Activated CD4-positive, alpha-beta T cell treated with anti-CD3 and anti-CD28 coated beads, Interleukin-2, Interleukin-6, amounts not matched to agents 100 ng/mL and 50 ng/mL, durations not matched to agents 16 hours and 8 hours (primary cell): Measurements from ENCODE around the gene EIF3M.
A peak's percentile ranks its signal among the peaks of the same experiment; 100 is the strongest.

ENCODE experiments used
- DNase-seq: peaks from one replicate; pipeline ENCODE4 v3.0.0-alpha.2; 2020

EIF3M gene

DNA sequence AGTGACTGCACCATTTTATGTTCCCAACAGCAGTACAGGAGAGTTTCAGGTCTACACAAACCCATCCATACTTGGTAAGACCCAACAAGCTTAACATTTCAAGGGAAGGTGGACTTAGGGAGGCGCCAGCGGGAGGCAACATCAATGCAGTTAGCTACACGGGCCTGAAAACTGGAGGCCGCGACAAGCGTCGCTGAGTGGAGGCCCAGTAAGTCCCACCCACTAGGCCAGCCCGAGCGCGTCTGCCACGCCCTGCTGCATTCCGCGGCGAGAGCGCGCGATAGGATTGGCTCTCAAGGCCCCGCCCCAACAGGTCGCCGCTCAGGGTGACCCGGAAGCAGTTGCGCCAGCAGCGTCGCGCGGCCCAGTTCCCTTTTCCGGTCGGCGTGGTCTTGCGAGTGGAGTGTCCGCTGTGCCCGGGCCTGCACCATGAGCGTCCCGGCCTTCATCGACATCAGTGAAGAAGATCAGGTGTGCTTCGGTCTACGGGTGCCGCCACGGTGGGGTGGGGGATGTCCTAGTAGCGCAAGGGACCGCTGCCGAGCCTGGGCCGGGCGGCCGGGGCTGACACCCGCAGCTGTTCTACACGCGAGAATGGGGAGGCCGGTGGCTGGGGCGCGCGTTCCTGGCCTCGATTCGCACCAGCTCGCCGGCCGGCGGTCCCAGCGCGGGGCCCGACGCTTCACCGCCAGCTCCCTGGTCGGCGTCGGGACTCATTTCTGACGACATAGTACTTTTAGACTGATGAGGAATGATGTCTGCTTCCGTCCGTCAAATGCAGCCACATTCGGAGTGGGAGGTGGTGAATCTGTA, at the start of gene EIF3M:
Gene EIF3M (plus strand): TSS at position 373 of the 813 bp plus-strand sequence. CDS start 57 bp downstream, at position 430.
- peak; percentile 98 for DNase-seq

DNA sequence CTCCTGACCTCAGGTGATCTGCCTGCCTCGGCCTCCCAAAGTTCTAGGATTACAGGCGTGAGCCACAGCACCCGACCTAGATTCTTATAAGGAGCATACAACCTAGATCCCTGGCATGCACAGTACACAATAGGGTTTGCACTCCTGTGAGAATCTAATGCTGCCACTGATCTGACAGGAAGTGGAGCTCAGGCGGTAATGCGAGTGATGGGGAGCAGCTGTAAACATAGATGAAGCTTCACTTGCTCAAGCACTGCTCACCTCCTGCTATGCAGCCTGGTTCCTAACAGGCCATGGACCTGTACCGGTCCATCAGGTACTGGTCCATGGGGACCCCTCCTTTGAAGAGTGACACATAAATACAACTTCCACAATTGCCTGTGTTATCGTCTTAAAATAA, 44.8 kb upstream of the EIF3M start:
- no peak for DNase-seq

DNA sequence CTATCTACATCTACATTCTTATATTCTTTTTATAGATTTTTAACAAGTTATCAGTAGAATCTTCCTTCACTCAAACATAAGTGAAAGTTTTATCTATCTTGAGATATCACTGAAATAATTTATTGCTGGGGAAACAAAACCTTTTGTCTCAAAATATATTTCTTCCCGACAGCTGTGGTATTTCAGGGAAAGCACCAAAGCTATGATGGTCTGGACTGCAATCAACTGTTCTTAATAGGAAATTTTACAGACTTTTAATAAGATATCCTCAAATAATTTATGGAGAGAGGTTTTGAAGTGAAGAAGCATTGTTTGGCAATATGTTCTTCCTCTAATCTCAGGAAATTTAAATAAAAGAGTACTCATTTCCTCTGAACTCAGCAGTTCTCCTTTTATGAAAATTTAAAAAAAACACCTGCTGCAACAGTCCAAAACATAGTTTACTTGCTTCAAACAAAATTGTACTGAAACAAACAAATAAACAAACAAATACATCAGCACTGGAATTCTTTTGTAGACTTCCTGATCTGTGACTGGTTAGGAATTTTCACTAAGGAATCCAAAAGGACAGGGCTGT, 33.9 kb upstream of the EIF3M start:
- no peak for DNase-seq

DNA sequence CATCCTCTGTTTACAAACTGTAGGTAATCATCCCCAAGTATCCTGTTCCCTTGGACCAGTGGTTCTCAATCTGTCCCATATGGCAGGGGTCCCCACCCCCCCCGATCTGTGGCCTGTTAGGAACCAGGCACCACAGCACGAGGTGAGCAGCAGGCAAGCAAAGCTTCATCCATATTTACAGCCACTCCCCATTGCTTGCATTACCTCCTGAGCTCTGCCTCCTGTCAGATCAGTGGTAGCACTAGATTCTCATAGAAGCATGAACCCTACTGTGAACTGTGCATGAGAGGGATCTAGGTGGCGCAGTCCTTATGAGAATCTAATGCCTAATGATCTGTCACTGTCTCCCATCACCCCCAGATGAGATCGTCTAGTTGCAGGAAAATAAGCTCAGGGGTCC, 33.4 kb upstream of the EIF3M start:
- DNase-seq = no peak

DNA sequence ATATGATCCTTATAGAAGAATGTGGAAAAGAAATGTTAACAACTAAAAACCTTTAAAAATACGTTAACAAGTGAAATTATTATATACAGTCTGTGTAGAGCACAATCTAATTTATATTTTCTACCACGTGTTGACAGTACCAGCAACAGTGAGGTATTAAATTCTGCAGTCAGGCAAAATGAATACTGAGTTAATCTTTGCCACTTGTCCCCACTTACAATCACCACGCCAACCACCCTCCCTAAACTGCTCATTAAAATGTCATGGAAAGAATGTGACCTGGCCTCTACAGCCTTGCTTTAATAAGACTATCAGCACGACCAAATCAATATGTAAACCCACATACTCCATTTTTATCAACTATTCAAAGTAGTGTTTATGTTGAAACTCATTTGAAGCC, 28.5 kb upstream of the EIF3M start:
- no peak for DNase-seq

DNA sequence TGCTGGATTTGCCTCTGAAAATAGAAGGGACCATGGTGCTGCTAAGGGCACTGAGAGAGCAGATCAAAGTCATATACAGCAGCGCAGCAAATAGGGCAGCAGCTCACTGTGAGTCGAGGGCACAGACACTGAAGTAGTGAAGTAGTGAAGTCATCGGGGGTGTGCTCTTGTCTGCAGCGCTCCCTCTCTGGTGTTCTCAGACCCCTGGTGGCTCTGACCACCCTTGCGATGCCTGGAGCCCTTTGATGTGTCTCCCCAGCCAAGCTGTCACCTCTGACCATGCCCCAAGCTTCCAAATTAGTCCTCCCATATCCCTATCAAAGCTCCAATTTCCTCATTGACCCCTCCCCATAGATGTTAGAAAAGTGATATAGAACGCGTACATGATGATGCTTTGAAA, 27.7 kb upstream of the EIF3M start:
- no peak for DNase-seq

DNA sequence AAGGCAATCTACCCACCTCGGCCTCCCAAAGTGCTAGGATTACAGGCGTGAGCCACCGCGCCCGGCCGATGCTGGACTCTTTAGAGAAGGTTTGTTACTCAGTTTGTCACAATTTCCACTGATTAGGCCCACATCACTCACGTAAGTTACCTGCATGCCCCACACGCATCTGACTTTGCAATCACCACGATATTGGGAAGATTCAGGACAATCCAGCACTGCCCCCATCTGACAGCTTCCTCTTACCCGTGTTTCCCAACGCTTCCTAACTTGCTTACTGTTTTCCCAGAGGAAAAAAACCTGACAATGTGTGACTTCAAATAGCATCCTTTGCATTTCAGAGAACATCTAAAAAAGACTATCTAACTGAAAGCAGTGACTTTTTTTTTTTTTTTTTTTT, 21.8 kb upstream of the EIF3M start:
- no peak for DNase-seq

DNA sequence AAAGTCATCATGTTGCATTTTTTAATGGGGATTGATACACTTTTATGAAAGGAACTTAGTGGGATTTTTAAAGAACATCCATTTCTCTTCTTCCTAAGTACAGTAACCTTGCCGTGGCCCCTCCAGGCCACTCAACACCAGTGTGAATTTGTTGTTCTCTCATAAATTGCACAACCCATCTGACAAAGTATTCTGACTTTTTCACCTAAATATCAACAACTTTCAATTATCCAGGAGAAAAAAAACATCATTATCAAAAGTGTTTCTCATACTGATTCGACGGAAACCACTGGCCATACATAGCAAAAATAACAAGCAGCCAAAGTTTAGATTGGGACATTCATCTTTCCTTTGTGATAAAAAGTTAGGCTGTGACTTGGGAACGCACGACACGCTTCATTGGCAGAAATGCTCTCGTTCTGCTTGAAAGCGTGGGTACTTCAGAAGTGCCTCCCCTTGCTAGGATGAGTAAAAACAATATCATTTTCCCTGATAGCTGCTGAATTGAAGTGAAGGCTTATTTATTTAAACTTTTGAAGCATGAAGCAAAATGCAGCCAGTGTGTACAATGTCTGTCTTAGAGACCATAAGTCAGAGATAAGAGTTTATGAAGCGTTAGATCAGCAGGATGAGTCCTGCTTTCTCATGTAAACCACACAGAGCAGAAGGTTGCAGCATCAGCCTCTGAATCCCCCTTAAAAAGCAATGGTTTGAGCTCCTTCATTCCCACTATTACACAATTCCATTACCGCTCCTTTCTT, 20.6 kb upstream of the EIF3M start:
- DNase-seq = no peak

DNA sequence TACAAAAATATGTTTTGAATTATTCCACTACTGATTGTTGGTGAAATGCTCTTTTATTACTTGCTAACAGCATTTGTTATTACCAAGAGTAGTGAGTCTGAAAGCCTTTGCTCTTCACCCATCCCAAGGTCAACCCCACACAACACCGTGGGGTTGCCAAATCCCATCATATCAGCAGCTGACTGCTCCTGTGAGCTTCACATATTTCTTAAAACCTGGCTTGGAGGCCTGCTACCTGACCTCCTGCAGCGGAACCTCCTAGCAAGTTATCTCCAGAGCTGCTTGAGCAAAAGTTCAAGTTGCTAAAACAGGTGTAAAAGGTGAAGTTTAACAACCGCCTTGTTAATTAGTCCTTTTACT, 20.1 kb upstream of the EIF3M start:
- DNase-seq = no peak

DNA sequence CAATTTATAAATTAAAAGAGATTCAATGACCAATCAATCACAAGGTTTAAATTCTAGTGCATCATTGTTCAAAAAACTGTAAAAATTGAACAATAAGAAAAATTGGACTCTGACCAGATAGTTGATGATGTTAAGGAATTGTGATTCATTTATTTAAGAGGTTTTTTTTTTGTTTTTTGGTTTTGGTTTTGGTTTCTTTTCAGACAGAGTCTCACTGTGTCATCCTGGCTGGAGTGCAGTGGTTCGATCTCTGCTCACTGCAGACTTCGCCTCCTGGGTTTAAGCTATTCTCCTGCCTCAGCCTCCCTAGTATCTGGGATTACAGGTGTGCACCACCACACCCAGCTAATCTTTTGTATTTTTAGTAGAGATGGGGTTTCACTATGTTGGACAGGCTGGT, 17.1 kb upstream of the EIF3M start:
- no peak for DNase-seq

DNA sequence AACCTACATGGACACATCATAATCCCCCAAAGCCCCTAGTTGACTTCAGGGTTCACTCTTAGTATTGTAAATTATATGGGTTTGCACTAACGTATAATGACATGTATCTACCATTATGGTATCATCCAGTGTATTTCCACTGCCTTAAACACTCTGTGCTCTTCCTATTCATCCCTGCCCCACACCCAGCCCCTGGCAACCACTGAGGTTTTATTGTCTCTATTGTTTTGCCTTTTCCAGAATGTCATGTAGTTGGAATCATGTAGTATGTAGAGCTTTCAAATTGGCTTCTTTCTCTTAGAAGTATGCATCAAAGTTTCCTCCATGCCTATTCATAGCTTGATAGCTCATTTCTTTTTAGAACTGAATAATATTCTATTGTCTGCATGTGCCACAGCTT, 16.5 kb upstream of the EIF3M start:
- DNase-seq = no peak

DNA sequence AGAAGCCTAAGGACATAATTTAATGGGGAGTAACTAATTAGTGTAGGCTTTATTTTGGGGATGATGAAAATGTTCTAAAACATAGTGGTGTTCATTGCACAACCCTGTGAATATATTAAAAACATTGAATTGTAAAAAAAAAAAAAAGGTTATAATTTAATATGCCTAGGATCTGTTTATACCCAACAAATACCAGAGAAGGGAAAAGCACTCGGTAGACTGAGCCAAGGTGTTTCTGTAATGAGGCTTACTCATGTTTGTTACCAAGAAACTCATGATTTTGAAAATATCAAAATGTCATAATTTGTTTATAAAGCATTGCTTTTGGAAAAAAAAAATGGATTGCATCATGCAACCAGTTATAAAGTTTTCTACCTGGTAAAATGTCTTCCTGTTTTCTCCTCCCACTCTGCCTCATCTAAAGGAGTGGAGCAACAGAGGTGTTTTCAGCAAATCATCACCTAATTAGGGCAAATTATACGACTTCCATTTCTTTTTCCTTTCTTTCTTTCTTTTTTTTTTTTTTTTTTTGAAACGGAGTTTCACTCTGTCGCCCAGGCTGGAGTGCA, 14.2 kb upstream of the EIF3M start:
- DNase-seq = no peak

DNA sequence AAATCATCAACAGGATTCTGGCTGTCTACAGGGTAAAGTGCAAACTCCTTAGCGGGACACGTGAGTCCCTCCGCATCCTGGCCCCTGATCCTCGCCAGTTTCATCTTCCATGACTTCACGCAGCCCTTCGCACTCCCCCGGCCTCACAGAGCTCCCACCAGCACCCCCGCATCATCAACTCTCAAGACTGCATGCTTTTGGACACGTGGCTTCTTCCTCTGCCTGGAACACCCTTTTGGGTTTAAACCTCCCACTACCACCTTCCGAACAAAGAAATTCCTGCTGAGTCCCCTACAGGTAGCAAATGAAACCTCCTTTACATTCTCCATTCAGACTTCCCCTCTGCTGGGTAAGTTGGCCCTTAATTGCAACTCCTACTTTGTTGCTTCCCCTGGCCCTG, 12.6 kb upstream of the EIF3M start:
- DNase-seq = no peak

DNA sequence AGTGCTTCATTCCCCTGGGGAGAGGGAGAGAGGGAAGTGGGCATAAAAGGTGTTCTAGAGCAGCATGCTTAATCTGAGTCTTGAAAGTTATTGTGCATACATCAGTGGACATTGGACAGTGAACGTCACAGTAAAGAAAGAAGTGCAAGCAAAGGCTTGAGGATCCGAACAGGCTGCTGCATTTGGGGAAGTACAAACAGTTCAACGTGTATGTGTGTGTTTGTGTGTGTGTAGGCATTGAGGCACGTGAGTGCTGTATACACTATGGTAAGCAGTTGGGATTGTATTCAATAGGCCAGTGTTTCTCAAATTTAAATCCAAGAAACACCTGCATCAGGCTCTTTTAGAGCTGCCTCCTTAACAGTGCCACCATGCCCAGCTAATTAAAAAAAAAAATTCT, 10.4 kb upstream of the EIF3M start:
- no peak for DNase-seq

DNA sequence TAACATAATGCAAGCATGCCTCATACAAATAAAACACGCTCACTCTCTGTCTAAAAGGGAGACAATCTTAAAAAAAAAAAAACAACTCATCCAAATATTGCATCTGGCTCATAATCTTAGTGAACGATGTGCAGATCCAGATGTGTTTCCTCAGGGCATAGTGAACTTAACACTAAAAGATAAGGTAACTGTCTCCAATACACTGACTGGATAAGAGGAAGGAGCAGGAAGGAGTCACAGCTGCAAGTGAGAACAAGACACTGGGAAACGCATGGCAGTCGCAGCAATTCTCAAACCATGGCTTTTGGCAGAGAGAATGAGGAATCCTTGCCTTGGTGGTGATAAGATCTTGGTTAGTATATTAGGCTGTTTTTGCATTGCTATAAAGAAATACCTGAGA, 9.2 kb upstream of the EIF3M start:
- no peak for DNase-seq

DNA sequence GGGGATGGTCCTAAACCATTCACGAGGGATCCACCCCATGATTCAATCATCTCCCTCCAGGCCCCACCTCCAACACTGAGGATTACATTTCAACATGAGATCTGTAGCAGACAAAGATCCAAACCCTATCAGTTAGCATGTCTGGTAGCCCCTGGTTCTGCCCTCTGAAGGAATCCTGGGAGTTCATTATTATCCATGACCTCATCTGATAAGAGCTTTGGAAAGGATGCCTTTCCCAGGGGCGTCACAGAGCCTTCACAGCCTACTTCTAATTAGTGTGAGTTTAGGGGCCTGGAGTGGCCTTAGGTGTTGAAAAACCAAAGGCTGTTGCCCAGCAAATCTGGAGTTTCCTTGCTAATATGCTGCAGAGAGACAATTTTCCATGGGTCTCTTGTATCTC, 8.6 kb upstream of the EIF3M start:
- DNase-seq = no peak

DNA sequence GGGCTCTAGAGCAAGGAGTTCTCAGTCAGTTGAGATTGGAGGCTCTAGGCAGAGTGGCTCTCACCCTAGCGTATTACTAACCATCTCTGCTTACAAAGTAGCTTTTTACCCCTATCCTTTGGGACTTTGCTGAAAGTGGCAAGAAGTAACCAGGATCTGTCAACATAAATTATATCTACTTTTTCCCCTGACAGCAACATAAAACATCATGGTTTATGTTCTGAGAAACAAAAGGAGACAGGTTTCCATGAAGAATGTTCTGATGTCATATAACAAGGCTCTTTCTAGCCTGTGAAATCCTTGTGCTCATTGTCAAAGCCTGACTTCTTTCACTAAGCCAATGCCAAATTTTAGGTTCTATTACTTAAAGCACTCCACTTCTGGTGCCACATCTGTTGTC, 7.2 kb upstream of the EIF3M start:
- DNase-seq = no peak

DNA sequence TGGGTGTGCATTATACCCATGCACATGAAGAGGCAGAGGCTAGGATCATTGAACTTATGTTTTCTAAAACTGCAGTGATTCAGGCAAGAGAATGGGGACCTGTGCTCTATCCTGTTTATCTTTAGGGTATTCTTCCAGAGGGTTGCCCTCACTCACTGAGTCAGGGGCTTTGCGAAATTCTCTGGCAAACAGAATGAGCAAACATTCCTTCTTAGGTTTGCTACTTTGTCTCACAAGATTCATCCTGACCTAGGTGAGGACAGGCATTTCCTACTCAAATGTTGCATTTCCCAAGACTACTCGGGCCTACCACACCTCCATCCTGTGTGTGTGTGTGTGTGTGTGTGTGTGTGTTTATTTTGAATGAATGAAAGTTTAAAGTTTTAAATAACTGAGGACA, 2.7 kb upstream of the EIF3M start:
- DNase-seq = no peak

DNA sequence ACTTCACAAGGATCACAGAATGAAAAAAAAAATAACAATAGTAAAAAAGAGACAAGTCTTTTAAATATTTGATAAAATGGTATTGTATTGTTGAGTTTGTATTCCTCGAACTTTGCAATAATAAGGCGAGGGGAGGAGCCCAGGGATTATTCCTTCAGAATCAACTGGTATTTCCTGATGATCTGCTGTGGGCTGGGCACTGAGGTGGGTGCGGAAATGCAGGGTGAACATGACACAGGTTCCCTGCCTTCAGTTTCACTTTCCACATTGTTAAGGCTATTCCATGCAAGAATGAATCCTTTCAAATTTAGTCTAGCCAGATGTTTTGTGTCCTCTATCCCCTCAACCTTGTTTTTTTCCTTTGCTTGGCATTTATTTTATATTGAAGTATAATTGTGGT, 2.1 kb upstream of the EIF3M start:
- DNase-seq = no peak

DNA sequence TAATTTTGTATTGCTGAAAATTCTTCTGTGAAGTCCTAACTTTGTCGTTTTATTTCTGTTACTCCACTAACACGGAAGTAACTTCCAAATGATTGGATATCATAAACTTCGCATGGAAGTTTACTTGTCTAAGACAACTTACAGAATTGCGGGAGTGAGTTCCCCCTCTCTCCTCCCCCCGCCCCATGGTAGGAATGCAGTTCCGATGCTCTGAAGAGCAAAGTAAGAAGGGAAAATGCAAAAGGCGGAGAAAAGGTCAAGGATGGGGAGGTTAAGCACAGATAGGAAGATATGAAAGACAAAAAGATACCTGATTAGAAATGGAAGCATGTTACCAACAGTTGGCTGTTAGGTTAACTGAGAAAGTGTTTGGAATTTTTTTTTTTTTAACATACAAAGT, 1.3 kb downstream of the EIF3M start:
- no peak for DNase-seq

DNA sequence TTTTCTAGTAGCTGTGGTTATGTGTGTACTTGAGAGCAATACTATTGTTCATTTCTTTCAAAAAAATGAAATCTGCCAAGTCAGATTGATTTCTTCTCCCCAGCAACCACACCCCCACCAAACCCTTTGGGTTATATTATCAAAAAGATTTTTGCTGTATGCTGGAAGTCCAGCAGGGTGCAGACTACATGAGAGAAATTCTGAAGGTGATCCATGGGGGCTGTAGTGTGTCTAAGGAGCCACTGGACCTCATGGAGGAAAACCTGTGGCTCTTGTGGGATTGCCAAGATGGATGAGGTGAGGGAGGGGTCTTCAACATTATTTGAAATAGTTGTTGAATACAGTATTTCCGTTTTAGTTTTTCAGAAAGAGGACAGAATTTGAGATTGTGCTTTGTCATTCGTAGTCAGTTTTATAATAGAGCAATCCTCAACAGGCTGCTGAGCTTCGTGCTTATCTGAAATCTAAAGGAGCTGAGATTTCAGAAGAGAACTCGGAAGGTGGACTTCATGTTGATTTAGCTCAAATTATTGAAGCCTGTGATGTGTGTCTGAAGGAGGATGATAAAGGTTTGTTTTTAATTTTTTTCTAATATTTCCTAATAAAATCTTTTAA, 3.1 kb downstream of the EIF3M start:
- peak; percentile 44 for DNase-seq

DNA sequence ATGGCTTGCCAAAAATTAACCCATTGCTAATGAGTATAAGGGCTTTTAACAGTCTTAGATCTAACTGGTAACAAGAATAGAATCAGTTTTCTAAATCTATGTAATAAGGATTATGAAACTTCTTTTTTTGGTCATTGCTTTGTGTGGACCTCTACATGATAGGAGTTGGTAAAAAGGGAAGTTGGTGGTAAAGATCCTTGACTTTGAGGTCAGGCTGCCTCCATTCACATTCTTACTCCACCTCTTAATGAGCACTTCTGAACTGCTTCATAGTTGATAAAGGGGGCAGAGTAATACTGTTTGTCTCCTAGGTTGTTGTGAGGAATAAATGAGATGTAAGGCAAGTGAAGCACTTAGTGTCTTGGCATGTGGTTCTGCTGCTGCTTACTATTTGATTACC, 10.6 kb downstream of the EIF3M start:
- peak; percentile 11 for DNase-seq

DNA sequence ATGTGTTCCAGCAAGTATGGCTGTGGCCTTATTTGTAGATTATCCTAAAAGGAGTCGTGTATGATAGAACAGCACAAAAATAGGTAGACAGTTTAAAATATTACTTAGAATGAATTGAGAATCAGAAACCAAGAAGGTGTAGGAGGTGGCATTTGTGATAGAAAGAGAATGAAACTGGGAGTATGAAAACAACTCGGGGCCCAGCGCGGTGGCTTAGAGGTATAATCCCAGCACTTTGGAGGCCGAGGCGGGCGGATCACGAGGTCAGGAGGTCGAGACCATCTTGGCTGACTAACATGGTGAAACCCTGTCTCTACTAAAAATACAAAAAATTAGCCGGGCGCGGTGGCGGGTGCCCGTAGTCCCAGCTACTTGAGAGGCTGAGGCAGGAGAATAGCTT, 12.5 kb downstream of the EIF3M start:
- peak; percentile 10 for DNase-seq

DNA sequence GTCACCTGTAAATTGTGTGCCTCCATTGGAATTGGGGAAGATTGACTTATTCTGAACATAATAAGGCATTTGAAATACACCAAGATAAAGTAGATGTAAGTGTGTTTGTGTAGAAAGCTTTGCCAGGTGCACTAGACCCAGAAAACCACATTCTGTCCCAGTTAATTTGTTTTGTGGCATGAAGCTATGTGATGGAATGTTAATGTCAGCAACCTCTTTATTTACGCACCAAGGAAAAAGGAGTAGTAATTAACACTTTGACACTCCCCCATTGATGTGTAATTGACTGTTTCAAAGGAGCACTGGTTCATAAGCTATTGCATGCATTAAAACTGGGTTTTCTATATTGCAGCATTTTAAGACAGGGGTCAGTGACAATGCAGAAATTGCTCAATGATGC, 14.3 kb downstream of the EIF3M start:
- no peak for DNase-seq
